ENCODE data around the gene CWF19L1.

GRCh38 chr10:100186253-100187212 lies 80.9 kb downstream of the CWF19L1 start:
- TF ChIP-seq, protein P1, sequence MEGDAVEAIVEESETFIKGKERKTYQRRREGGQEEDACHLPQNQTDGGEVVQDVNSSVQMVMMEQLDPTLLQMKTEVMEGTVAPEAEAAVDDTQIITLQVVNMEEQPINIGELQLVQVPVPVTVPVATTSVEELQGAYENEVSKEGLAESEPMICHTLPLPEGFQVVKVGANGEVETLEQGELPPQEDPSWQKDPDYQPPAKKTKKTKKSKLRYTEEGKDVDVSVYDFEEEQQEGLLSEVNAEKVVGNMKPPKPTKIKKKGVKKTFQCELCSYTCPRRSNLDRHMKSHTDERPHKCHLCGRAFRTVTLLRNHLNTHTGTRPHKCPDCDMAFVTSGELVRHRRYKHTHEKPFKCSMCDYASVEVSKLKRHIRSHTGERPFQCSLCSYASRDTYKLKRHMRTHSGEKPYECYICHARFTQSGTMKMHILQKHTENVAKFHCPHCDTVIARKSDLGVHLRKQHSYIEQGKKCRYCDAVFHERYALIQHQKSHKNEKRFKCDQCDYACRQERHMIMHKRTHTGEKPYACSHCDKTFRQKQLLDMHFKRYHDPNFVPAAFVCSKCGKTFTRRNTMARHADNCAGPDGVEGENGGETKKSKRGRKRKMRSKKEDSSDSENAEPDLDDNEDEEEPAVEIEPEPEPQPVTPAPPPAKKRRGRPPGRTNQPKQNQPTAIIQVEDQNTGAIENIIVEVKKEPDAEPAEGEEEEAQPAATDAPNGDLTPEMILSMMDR (conservative IDR thresholded peaks at IDR 0.05 in 1 of 2, IDR thresholded peaks at IDR 0.05 in 1 of 2; ENCODE audit: low read depth in 1 of 2, low read length in 2 of 2): no peak
- TF ChIP-seq EZH2 (IDR thresholded peaks at IDR 0.05; ENCODE audit: low read length, missing control alignments): no peak
